Activated naive CD8-positive, alpha-beta T cell (primary cell): ENCODE measurements around the gene CXCL10.
"Not testable (repeated sequence)": the region's sequence is repeated elsewhere in the genome, so short reads cannot be mapped to it uniquely, and the experiment has no call there.

Experiments used
- H3K27ac Mint-ChIP-seq: one replicate; pipeline ENCODE4 v1.8.0; 2021; ENCODE audit warnings: mixed read lengths
- H3K27me3 Mint-ChIP-seq: one replicate; pipeline ENCODE4 v1.8.0; 2021; ENCODE audit warnings: mixed read lengths
- H3K36me3 Mint-ChIP-seq: one replicate; pipeline ENCODE4 v1.8.0; 2021; ENCODE audit warnings: mixed read lengths
- H3K4me1 Mint-ChIP-seq: one replicate; pipeline ENCODE4 v1.8.0; 2021; ENCODE audit warnings: low read depth, mixed read lengths
- H3K4me3 Mint-ChIP-seq: one replicate; pipeline ENCODE4 v1.8.0; 2021; ENCODE audit warnings: mild to moderate bottlenecking, mixed read lengths
- H3K9me3 Mint-ChIP-seq: one replicate; pipeline ENCODE4 v1.8.0; 2021; ENCODE audit warnings: low read depth, mixed read lengths

The CXCL10 gene

DNA sequence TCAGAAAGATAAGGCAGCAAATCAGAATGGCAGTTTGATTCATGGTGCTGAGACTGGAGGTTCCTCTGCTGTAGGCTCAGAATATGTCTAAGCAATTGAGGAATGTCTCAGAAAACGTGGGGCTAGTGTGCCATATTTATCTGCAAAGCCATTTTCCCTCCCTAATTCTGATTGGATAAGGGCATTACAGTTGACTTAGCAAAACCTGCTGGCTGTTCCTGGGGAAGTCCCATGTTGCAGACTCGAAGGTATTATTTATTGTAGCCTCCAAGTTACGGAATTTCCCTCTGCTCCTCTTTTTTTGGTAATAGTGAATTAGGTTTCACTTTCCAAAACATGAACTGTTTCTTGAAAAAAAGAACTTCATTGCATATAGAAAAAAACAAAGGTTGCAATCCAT is at the start of gene CXCL10:
CXCL10 (minus strand) TSS at position 109 of the 400 bp plus-strand sequence; CDS start at position 43, 66 bp downstream.
- Mint-ChIP-seq H3K4me1 (peaks cover 21% of the 10 kb centered on the region), H3K4me3 (peak within 1 kb of the TSS; percentile 41), H3K27ac (peak within 1 kb of the TSS; percentile 18), H3K36me3 (no peaks in the 10 kb centered on the region), H3K27me3 (no peaks in the 10 kb centered on the region), H3K9me3 (no peaks in the 10 kb centered on the region)

DNA sequence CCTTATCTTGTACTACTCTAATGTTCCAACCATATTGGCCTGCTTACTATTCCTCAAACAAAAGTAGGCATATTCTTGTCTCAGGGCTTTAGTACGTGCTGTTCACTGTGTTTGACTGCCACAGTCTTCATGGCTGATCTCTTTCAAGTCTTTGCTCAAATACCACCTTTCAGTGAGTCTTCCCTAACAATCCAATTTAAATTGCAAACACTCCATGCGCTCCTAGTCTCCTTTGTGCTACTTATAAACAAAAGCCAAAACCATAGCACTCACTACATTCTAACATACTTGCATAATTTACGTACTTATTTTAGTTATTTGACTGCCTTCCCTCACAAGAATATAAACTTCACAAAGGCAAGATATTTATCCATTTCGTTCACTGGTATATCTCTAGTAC is 49.5 kb upstream of the CXCL10 start:
- H3K36me3 Mint-ChIP-seq: no peaks in the 10 kb centered on the region
- no peak overlapping the region for H3K4me3 Mint-ChIP-seq
- no peaks in the 10 kb centered on the region for H3K4me1 Mint-ChIP-seq
- H3K9me3 Mint-ChIP-seq: no peaks in the 10 kb centered on the region
- H3K27me3 Mint-ChIP-seq: no peaks in the 10 kb centered on the region
- no peak overlapping the region for H3K27ac Mint-ChIP-seq

DNA sequence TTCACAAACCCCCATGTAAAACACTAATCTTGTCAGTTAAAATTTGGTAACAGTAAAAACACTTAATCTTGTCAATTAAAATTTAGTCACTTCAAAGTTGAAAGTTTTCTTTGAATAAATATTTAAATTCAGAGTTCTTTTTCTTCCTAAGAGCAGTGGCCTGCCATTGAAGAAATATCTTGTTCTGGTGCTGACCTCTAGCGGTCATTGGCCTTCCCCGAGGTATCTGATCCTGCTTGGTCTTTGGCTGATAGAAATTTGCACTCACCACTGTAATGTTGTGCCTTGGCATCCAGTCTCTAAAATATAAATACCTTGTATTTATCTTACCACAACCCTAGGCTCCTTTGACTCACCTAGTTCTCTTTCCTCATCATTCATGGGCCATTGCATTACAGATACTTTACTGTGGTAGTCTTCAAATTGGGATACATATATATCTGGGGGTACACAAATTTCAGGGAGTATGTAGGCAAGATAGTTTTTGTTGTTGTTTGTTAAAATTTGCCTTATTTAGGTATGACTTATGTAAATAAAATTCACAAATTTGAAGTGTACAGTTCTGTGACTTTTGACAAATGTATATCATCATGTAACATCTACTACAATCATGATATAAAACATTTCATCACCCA is 44.5 kb upstream of the CXCL10 start:
- Mint-ChIP-seq H3K4me1 (no peaks in the 10 kb centered on the region), H3K27me3 (peaks cover 2% of the 10 kb centered on the region), H3K9me3 (no peaks in the 10 kb centered on the region), H3K4me3 (no peak overlapping the region), H3K36me3 (no peaks in the 10 kb centered on the region), H3K27ac (no peak overlapping the region)

DNA sequence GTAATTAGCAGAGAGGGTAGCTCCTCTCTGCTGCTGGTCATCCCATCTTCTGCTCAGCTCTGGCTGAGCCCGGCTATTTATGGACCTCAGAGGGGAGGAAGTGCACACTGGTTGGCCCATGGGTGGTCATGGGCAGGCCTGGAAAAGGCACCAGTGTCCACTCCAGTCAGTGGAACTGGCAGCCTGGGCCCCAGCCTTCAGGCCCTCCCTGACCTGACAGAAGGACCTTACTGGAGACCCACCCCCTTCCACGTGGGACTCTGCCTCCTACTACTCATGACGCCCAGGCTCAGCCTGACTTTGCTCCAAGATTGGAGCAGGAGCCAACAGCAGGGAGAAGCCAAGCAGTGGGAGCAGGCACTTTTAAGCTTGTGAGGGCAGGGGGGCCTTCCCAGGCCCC is 43.2 kb upstream of the CXCL10 start:
- no peaks in the 10 kb centered on the region for H3K36me3 Mint-ChIP-seq
- peaks cover 3% of the 10 kb centered on the region for H3K27me3 Mint-ChIP-seq
- H3K27ac Mint-ChIP-seq: no peak overlapping the region
- H3K9me3 Mint-ChIP-seq: no peaks in the 10 kb centered on the region
- H3K4me3 Mint-ChIP-seq: no peak overlapping the region
- no peaks in the 10 kb centered on the region for H3K4me1 Mint-ChIP-seq

DNA sequence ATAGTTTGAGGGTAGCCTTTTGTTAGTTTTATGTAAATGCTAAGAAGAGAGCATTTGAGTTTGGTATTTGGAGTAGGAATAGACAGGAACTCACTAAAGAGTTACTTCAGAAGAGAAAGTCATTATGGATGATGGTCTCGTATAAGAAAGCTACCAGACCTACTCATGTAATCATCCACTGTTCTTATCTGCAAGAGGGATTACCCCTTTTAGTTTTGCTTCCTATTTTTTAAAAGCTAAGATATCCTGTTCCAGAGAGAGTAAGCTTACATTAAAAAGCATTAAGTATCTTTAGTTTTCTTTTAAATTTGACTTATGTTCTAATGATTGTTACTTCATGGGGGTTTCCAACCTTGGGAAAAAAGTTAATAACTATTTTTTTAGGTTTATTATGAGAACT is 38.7 kb upstream of the CXCL10 start:
- Mint-ChIP-seq H3K27ac (no peak overlapping the region), H3K27me3 (peaks cover 4% of the 10 kb centered on the region), H3K36me3 (no peaks in the 10 kb centered on the region), H3K4me1 (peaks cover 22% of the 10 kb centered on the region), H3K4me3 (no peak overlapping the region), H3K9me3 (no peaks in the 10 kb centered on the region)

DNA sequence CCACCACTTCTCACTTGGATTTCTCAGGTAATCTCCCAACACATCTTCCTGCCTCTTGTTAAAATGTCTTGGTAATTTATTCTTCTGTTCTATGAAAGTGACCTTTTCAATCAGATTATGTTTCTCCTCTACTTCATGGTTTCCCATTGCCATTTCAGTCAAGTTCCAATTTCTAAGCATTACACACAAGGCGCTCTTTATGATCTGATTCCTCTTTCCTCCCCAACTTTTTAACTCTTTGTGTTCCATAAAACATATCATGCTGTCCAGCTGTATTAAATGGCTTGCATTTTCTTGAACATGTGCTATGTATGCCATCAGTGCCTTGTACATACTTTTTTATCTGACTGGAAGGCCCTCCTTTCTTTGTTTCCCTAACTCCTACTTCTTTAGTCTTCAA is 38.1 kb upstream of the CXCL10 start:
- Mint-ChIP-seq H3K4me3 (no peak overlapping the region), H3K4me1 (peaks cover 22% of the 10 kb centered on the region), H3K9me3 (no peaks in the 10 kb centered on the region), H3K27me3 (peaks cover 4% of the 10 kb centered on the region), H3K27ac (peak overlapping the region; percentile 35), H3K36me3 (no peaks in the 10 kb centered on the region)

DNA sequence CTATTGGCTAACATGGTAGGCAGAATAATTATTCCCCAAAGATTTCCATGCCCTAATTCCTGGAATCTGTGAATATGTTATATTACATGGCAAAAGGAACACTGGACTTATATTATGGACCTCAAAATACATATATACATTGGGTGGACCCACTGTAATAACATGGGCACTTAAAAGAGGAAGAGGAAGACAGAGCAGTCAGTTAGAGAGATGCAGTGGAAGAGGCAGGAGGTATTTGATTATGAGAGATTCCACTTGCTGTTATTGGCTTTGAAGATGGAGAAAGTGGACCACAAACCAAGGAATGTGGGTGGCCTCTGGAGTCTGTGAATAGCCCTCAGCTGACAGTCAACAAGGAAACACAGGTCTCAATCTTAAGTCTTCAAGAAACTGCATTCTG is 37.2 kb upstream of the CXCL10 start:
- Mint-ChIP-seq H3K4me3 (no peak overlapping the region), H3K27me3 (peaks cover 4% of the 10 kb centered on the region), H3K4me1 (peaks cover 22% of the 10 kb centered on the region), H3K36me3 (no peaks in the 10 kb centered on the region), H3K27ac (no peak overlapping the region), H3K9me3 (no peaks in the 10 kb centered on the region)

DNA sequence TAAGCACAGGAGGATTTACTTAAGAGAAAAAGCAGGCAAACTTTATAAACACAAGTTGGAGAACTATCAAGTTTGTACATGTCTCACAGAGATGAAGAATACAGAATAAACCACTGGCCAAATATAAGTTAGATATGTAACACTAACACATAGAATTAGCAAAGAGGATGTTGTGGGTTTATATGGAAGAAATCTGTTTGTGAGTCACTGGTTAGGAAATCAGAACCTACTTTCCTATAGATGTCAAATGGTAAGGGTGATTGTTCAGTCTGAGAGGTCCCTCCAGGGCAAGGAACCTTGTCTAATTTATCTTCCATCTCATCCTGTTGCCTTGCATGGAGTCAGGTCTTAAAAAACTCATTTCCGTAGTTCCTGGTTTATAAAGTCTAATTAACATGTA is 36.5 kb upstream of the CXCL10 start:
- Mint-ChIP-seq H3K9me3 (no peaks in the 10 kb centered on the region), H3K27me3 (peaks cover 8% of the 10 kb centered on the region), H3K27ac (no peak overlapping the region), H3K4me3 (no peak overlapping the region), H3K4me1 (peaks cover 22% of the 10 kb centered on the region), H3K36me3 (no peaks in the 10 kb centered on the region)

DNA sequence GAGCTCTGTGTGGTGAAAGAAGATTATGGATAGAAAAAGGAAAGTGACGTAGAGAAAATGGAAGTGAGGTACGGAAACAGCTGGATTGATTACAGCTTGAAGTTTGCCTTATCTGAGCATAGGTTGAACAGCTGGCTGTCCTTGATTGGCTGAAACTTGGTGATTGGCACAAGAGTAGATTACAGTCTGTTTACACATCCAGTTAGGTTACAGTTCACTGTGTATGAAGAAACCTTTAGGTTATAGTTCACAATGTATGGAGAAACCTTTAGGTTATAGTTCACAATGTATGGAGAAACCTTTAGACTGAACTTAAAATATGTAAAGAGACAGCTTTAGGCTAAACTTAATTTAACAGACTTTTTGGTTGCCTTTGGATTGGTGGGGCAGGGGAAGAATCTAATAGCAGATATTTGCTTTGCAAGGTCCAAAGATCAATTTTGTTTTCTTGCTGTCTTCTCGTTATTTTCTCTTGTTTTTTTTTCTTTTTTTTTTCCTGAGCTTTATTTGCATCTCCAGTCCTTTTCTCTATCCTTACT is 35.7 kb upstream of the CXCL10 start:
- no peak overlapping the region for H3K27ac Mint-ChIP-seq
- no peaks in the 10 kb centered on the region for H3K9me3 Mint-ChIP-seq
- peaks cover 22% of the 10 kb centered on the region for H3K4me1 Mint-ChIP-seq
- H3K36me3 Mint-ChIP-seq: no peaks in the 10 kb centered on the region
- H3K27me3 Mint-ChIP-seq: peaks cover 9% of the 10 kb centered on the region
- no peak overlapping the region for H3K4me3 Mint-ChIP-seq

DNA sequence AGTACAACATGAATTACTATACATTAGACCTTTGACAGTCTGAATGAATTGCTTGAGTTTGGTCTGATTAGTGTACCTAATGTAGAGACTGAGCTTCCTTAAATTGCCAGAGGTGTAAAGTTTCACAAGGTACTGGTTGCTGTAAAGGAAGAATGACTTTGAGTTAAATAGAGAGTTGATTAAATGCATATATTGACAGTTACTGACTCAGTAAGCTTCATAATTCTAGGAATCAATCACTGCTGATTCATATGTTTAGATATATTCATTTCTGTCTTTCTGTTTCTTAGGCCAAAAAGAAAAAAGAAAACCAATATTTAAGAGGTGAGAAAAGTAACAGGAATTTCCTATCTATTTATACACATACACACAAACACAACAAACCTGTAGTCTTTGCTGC is 35.0 kb upstream of the CXCL10 start:
- no peaks in the 10 kb centered on the region for H3K36me3 Mint-ChIP-seq
- H3K9me3 Mint-ChIP-seq: no peaks in the 10 kb centered on the region
- H3K4me3 Mint-ChIP-seq: no peak overlapping the region
- H3K27ac Mint-ChIP-seq: peak overlapping the region; percentile 10
- H3K27me3 Mint-ChIP-seq: peaks cover 13% of the 10 kb centered on the region
- peaks cover 22% of the 10 kb centered on the region for H3K4me1 Mint-ChIP-seq

DNA sequence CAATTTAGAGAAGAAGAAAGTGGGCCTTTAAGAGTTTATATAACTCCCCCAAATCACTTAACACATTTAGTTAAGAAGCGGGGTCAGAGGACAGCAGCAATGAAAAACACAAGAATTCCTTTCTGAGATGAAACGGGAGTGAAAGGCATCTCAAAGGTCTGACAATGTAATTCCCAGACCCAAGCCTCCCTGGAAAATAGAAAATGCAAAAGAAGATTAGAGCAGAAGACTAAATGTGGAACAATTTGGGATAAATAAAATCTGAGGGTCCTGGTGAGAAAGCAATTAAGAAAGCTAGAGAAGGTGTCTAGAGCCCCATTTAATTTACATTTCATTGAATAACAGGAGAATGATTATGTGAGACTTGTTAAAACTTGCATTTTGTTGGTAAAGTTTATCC is 32.1 kb upstream of the CXCL10 start:
- Mint-ChIP-seq H3K4me1 (peaks cover 22% of the 10 kb centered on the region), H3K9me3 (no peaks in the 10 kb centered on the region), H3K4me3 (no peak overlapping the region), H3K36me3 (no peaks in the 10 kb centered on the region), H3K27me3 (peaks cover 9% of the 10 kb centered on the region), H3K27ac (no peak overlapping the region)

DNA sequence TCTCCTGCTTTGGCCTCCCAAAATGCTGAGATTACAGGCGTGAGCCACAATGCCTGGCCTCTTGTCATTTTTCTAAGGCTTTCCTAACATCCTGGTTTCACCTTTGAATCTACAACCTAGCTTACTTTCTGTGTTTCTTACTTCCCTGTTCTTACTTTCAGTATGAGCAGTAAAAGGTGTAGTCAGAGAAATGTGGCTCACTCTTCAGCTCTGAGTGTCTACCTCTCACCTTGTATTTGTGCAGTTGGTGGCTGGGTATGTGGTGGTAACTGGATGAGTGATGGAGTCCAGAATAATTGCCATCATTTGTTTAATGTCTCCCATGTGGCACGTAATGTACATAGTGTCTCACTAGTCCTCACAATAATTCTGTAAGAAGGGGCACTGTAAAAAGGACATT is 31.7 kb upstream of the CXCL10 start:
- Mint-ChIP-seq H3K9me3 (no peaks in the 10 kb centered on the region), H3K27ac (no peak overlapping the region), H3K4me1 (peaks cover 18% of the 10 kb centered on the region), H3K4me3 (no peak overlapping the region), H3K36me3 (no peaks in the 10 kb centered on the region), H3K27me3 (peaks cover 9% of the 10 kb centered on the region)

DNA sequence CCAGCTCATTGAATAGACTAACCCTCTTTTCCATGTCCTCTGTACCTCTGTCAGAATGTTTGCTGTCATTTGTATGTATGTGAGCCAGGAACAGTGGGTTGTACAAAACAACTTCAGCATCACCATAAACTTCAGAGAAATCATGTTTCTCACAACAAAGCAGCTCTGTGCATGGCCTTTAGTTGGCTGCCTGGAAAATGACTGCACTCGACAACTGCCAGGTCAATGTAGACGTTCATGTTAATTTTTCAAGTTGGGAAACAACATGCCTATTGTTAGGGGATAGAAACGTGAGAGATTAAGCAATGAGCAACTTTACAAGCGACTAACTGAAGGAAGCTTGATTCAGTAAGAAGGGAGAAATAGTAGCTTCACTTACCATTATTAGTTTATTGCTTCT is 30.4 kb upstream of the CXCL10 start:
- no peak overlapping the region for H3K27ac Mint-ChIP-seq

DNA sequence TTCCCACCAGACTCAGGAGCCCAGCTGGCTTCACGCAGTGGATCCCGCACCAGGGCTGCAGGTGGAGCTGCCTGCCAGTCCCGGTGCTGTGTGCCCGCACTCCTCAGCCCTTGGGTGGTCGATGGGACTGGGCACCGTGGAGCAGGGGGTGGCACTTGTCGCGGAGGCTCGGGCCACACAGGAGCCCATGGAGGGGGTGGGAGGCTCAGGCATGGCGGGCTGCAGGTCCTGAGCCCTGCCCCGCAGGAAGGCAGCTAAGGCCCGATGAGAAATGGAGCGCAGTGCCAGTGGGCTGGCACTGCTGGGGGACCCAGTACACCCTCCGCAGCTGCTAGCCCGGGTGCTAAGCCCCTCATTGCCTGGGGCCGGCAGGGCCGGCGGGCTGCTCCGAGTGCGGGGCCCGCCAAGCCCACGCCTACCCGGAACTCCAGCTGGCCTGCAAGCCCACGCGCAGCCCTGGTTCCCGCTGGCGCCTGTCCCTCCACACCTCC is 27.3 kb upstream of the CXCL10 start:
- not testable (repeated sequence) for H3K4me3 Mint-ChIP-seq

More for the DNA sequence above, 30.4 kb upstream of the CXCL10 start:
- H3K9me3 Mint-ChIP-seq: no peaks in the 10 kb centered on the region
- H3K27me3 Mint-ChIP-seq: peaks cover 9% of the 10 kb centered on the region
- H3K36me3 Mint-ChIP-seq: no peaks in the 10 kb centered on the region
- no peak overlapping the region for H3K4me3 Mint-ChIP-seq
- peaks cover 9% of the 10 kb centered on the region for H3K4me1 Mint-ChIP-seq

DNA sequence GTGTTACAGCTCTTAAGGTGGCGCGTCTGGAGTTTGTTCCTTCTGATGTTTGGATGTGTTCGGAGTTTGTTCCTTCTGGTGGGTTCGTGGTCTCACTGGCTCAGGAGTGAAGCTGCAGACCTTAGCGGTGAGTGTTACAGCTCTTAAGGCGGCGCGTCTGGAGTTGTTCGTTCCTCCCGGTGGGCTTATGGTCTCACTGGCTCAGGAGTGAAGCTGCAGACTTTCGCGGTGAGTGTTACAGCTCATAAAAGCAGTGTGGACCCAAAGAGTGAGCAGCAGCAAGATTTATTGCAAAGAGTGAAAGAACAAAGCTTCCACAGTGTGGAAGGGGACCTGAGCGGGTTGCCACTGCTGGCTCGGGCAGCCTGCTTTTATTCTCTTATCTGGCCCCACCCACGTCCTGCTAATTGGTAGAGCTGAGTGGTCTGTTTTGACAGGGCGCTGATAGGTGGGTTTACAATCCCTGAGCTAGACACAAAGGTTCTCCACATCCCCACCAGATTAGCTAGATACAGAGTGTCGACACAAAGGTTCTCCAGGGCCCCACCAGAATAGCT is 26.6 kb upstream of the CXCL10 start:
- H3K4me3 Mint-ChIP-seq, H3K36me3 Mint-ChIP-seq, H3K27ac Mint-ChIP-seq, H3K9me3 Mint-ChIP-seq, H3K27me3 Mint-ChIP-seq, H3K4me1 Mint-ChIP-seq: not testable (repeated sequence)

More for the DNA sequence above, 27.3 kb upstream of the CXCL10 start:
- not testable (repeated sequence) for H3K4me1 Mint-ChIP-seq, H3K36me3 Mint-ChIP-seq, H3K9me3 Mint-ChIP-seq, H3K27ac Mint-ChIP-seq
- peaks cover 11% of the 10 kb centered on the region for H3K27me3 Mint-ChIP-seq

DNA sequence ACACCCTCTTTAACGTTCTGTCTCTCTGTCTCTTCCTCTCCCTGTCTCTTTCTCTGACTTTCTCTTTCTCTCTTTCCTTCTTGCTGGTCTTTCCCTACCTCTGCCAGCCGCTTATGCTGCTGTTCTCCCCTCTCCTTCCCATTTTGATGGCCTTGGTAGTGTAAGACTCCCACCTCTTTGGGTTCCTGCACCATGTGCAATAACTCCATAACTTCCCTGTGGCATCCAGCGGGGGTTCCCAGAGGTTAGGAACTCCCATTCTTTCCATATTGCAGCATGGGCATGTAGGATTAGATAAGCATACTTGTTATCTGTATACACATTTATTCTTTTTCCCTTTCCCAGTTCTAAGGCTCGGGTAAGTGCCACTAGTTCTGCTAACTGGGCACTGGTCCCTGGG is 21.4 kb upstream of the CXCL10 start:
- H3K4me1 Mint-ChIP-seq, H3K4me3 Mint-ChIP-seq, H3K27me3 Mint-ChIP-seq, H3K27ac Mint-ChIP-seq, H3K36me3 Mint-ChIP-seq, H3K9me3 Mint-ChIP-seq: not testable (repeated sequence)
